ENCODE results near the gene ZNF236. TPM values are rescaled to one million over a fixed set of nuclear protein-coding genes. Genes with fewer than 3 reads are reported as not detected.

The ZNF236 gene
- total RNA-seq, 1 donor from 2014 or later, result 20.8 TPM

- DNase-seq (ENCODE audit: low spot score), result no peak
Observed at GRCh38 chr18:76821356-76821874, 942 bp upstream of the ZNF236 start.

- DNase-seq (ENCODE audit: low spot score), result peak; percentile 47
Observed at GRCh38 chr18:76821875-76822505, 367 bp upstream of the ZNF236 start.

DNA sequence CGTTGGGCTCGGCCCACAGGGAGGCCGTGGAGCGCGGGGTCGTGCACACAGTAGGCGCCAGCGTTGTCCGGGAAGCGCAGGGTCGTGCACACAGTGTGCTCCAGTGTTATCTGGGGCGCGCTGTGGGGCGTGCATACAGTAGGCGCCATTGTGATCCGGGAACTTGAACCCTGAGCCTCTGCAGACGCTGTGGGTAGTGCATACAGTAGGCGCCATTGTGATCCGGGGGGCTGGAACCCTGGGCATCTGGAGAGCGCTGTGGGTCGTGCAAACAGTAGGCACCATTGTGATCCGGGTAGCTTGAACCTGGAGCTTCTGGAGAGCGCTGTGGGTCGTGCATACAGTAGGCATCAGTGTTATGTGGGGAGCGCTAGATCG, 793 bp downstream of the ZNF236 start:
- no peak for DNase-seq (ENCODE audit: low spot score)

DNA sequence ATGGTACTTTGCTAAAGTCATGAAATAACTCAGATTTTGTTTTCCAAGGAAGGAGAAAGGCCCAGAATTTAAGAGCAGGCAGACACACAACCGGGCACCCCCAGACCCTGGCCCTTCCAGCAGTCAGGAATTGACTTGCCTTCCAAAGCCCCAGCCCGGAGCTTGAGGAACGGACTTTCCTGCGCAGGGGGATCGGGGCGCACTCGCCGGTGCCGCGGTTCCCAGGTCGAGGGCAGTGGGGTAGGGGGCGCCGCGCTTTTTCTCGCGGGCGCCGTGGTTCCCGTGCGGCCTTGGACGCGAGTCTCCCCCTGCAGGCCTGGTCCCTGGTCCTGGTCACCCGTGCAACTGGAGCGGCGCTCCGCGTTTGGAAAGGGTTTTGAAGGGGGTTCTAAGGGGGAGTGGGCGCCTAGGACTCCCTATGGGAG, 1.2 kb downstream of the ZNF236 start:
- no peak for DNase-seq (ENCODE audit: low spot score)

GRCh38 chr18:76824145-76824676, 1.9 kb downstream of the ZNF236 start:
- DNase-seq (ENCODE audit: low spot score), result no peak

DNA sequence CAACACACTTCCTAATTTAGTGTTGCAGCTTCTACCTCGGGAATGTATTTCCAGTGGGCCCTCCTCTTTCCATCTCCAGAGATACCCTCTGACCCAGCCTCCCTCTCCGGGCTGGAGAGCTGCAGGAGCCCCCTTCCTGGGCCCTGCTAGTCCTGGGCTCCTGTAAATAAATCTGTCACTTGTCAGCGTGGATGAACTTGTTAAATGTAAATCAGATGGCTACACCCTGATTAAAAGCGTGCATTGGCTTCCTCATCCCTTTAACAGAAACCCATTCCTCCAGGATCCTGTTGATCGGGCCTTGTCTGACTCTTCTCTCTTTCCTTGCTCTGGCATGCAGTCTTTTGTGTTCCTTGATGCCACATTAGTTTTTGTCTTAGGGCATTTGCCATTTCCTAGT, 2.4 kb downstream of the ZNF236 start:
- DNase-seq (ENCODE audit: low spot score), result no peak

DNA sequence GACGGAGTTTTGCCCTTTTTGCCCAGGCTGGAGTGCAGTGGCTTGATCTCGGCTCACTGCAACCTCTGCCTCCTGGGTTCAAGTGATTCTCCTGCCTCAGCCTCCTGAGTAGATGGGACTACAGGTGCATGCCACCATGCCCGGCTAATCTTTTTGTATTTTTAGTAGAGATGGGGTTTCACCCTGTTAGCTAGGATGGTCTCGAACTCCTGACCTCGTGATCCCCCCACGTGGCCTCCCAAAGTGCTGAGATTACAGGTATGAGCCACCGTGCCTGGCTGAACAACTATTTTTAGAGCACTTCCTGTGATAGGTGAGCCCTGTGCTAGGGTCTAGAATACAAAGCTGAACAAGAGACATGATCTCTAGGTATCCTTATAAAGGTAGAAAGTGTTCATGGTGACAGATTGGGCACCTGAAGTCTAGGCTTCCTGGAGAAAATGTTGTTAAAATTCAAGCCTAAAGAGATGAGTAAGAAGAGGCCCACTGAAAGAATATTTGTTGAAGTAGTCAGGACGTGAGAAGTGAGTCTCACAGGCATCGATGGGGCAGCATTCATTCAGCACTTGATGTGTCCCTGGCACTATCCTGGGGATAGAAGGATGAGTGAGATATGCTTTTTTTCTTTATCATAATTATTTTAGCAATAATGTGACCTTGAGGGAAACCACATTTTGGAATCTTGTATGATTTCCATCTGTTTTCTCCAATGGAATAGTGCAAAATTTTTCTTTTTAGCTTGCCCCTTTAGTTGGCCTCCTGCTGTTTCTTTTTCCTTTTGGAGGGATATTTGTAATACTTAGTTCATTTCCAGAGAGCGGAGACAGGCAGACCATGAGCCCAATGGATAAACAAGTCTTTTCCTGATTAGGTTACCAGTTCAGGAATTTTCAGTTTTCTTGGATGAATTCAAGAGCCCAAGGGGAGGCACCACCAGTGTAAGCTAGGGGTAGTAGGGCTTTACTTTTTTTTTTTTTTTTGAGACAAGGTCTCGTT, 5.1 kb downstream of the ZNF236 start:
- DNase-seq (ENCODE audit: low spot score), result no peak

- no peak for DNase-seq (ENCODE audit: low spot score)
Observed at GRCh38 chr18:76834379-76834778, 12.0 kb downstream of the ZNF236 start.

DNA sequence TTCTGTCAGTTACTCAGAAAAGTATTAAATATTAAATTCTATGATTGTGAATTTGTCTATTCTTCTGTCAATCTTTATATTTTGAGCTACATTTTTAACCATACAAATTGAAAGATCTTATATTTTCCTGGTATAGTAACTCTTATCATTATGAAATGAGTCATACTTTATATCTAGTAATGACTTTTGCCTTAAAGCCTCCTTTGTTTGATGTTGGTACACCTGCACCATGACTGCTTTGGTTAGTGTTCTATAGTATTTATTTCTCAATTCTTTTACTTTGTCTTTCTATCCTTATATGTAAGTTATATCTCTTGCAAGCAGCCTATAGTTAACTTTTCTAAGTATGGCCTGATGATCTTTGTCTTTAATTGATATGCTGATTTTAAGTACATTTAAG, 13.0 kb downstream of the ZNF236 start:
- DNase-seq (ENCODE audit: low spot score), result no peak

GRCh38 chr18:76837071-76837470, 14.7 kb downstream of the ZNF236 start:
- DNase-seq (ENCODE audit: low spot score), result no peak

GRCh38 chr18:76838182-76838581, 15.8 kb downstream of the ZNF236 start:
- no peak for DNase-seq (ENCODE audit: low spot score)

DNA sequence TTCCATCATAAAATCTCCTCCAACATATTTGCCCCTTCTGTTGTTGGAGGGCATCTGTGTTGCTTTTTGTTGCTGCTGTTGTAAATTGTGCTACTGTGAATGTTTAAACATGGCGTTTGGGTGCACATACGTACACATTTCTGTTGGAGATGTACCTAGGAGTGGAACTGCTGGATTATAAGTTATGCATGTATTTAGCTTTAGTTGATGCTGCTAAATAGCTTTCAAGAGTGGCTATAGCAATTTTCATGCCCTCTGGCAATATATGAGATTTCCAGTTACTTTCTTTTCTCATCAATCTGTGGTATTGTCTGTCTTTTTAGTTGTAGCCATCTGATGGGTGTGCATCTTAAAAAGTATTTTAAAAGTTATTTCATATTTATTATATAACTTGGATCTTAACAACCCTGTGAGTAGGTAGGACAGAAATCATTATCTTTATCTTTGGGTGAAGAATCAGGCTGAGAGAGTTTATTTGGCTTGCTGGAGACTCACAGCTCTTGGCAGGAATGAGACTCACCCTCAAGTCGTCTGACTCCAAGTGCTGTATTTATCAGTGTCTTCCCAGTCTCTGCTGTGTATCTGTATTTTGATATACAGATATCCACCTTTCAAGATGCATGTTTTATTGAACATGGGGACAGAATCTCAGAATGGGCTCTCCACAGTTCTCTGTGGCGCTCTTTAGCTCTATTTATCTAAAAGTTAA, 16.9 kb downstream of the ZNF236 start:
- DNase-seq (ENCODE audit: low spot score), result no peak

GRCh38 chr18:76842837-76843530, 20.6 kb downstream of the ZNF236 start:
- no peak for DNase-seq (ENCODE audit: low spot score)

DNA sequence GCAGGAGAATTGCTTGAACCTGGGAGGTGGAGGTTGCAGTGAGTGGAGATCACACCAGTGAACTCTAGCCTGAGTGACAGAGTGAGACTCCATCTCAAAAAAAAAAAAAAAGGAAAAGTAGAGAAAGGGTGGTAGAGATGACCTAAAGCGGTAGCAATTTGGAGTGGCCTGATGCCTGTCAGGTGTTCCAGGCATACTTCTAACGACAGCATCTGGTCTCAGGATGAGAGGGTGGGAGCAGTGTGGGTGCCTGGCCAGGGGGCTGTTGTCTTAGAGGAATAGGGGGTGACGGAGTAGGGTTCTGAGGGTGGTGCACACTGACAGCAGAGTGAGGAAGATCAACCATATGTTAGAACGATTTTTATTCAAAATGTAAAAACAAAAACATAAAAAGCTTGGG, 21.8 kb downstream of the ZNF236 start:
- DNase-seq (ENCODE audit: low spot score), result no peak

- DNase-seq (ENCODE audit: low spot score), result no peak
Observed at GRCh38 chr18:76844742-76845477, 22.6 kb downstream of the ZNF236 start.

- no peak for DNase-seq (ENCODE audit: low spot score)
Observed at GRCh38 chr18:76846217-76846616, 23.9 kb downstream of the ZNF236 start.

DNA sequence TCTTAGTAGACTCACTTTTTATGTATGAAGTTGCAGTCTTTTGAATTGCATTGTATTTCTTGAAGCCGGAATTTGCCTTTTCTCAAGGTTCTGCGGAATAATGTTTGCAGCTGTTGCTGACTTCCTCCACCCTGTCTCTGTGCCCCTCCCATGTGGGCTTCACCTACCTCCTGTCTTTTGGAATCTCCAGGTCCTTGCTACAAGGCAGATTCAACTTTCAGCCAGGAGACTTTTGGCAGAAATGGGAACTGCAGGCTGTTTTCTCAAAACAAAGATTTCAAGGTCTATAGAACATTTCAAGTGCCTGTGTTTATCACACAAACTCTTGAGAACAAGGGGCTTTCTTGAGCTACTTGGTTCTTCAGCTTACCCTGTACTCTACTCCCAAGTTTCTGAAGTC, 25.6 kb downstream of the ZNF236 start:
- DNase-seq (ENCODE audit: low spot score), result no peak

GRCh38 chr18:76850112-76850511, 27.8 kb downstream of the ZNF236 start:
- no peak for DNase-seq (ENCODE audit: low spot score)

DNA sequence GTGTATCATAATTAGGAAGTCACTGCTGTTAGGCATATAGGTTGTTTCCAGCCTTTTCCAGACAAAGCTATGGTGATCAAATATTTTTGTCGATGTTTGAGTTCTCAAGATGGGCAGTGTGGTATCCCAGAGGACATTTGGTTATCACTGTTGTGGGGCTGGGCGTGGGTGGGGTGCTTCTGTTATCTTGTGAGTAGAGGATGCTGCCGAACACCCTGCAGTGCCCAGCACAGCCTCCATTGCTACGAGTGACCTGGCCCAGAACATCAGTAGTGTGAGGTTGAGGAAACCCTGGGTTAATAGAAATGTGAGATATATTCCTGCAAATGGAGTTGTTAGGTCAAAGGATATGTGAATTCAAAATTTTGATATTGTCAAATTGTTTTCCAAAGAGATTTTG, 33.2 kb downstream of the ZNF236 start:
- no peak for DNase-seq (ENCODE audit: low spot score)

GRCh38 chr18:76857476-76857875, 35.1 kb downstream of the ZNF236 start:
- DNase-seq (ENCODE audit: low spot score), result no peak
